A549 (cell line): ENCODE measurements around the gene RAB1B. TPM values are rescaled to one million over a fixed set of nuclear protein-coding genes. Genes with fewer than 3 reads are reported as not detected.
A peak's percentile ranks its signal among the peaks of the same experiment; 100 is the strongest.

Experiments
- ATAC-seq, 2 experiments: fragments of 200-7000 bp in 1 of 2; fragments of >200 bp in 1 of 2; cut with Nextera tagmentation in 1 of 2; cut with Tn5 transposase in 1 of 2; 3 replicates each; pipeline versions ENCODE4 v1.8.0 to v1.9.1; 2018 to 2020; ENCODE audit warnings: mild to moderate bottlenecking in 1 of 2, moderate library complexity in 1 of 2
- CTCF ChIA-PET: fragments of 300-600 bp; sonication (Branson Sonifier 250); formaldehyde crosslinking; extraction: SDS; loops from one replicate; lab custom pipeline; 2021; ENCODE audit warnings: antibody characterized with exemption, inconsistent platforms; lab: Yijun Ruan, JAX
- POLR2A ChIA-PET: fragments of 350-600 bp; formaldehyde crosslinking; extraction: SDS; loops from one replicate; lab custom pipeline; 2021; ENCODE audit warnings: antibody characterized with exemption, inconsistent platforms; lab: Yijun Ruan, JAX
- DNase-seq, 2 experiments: peaks; one replicate each; pipeline versions ENCODE4 v3.0.0 to v3.0.0-alpha.2; 2011 to 2016; ENCODE audit warnings: low read depth in 1 of 2, low spot score in 1 of 2
- FAIRE-seq: peaks from 2 replicates; lab custom pipeline; 2011; peaks lifted over from hg19 to GRCh38; lab: Jason Lieb, UNC
- H3K27ac ChIP-seq, 2 experiments: fragments of >200 bp; sonication (Bioruptor Twin); formaldehyde crosslinking; 3 replicates each; pipeline ENCODE4 v1.5.1; 2016 to 2017
- H3K4me1 ChIP-seq: fragments of >200 bp; sonication (Bioruptor Twin); formaldehyde crosslinking; 3 replicates; pipeline ENCODE4 v1.6.1; 2016
- H3K4me2 ChIP-seq: fragments of >200 bp; sonication (Bioruptor Twin); formaldehyde crosslinking; 3 replicates; pipeline ENCODE4 v1.6.1; 2016
- H3K4me3 ChIP-seq: fragments of >200 bp; sonication (Bioruptor Twin); formaldehyde crosslinking; 3 replicates; pipeline ENCODE4 v1.5.1; 2016
- H3K9me3 ChIP-seq: fragments of >200 bp; sonication (Bioruptor Twin); formaldehyde crosslinking; 3 replicates; pipeline ENCODE4 v1.6.1; 2016
- CBX8 ChIP-seq: fragments of 200-600 bp; sonication (generic); IDR thresholded peaks from 2 replicates; pipeline ENCODE4 v1.6.1; 2016
- CHD4 ChIP-seq: fragments of 200-600 bp; sonication (generic); IDR thresholded peaks from 2 replicates; pipeline ENCODE4 v1.6.1; 2016; ENCODE audit warnings: antibody characterized with exemption, mild to moderate bottlenecking, borderline replicate concordance
- EHMT2 ChIP-seq: fragments of 200-600 bp; sonication (generic); IDR thresholded peaks from 2 replicates; pipeline ENCODE4 v1.6.1; 2016; ENCODE audit warnings: antibody characterized with exemption, low read depth, mild to moderate bottlenecking, moderate library complexity
- EP300 ChIP-seq, 2 experiments: fragments of >200 bp; sonication (Bioruptor Twin); formaldehyde crosslinking; IDR thresholded peaks; 2 replicates in 1 of 2; 3 replicates in 1 of 2; pipeline ENCODE4 v1.6.1; 2016 to 2017
- FOXS1 ChIP-seq: fragments of 250-450 bp; sonication (Bioruptor Pico); IDR thresholded peaks from 2 replicates; pipeline ENCODE4 v1.5.0; 2020; ENCODE audit warnings: mild to moderate bottlenecking, moderate library complexity
- HDAC2 ChIP-seq: fragments of 200-600 bp; sonication (generic); IDR thresholded peaks from 2 replicates; pipeline ENCODE4 v1.6.1; 2016
- HEYL ChIP-seq: fragments of 250-450 bp; sonication (Bioruptor Pico); IDR thresholded peaks from 2 replicates; pipeline ENCODE4 v1.8.0; 2021; ENCODE audit warnings: mild to moderate bottlenecking, moderate library complexity
- HOXB13 ChIP-seq: fragments of 250-450 bp; sonication (Bioruptor Pico); IDR thresholded peaks from 2 replicates; pipeline ENCODE4 v1.5.0; 2020; ENCODE audit warnings: low read depth, mild to moderate bottlenecking, moderate library complexity
- JUN ChIP-seq, 2 experiments: fragments of >200 bp; sonication (Bioruptor Twin); formaldehyde crosslinking; IDR thresholded peaks; 2 replicates in 1 of 2; 3 replicates in 1 of 2; pipeline ENCODE4 v1.6.1; 2016 to 2017
- MYC ChIP-seq: IDR thresholded peaks from 2 replicates; pipeline ENCODE4 v1.6.1; 2012; ENCODE audit warnings: mild to moderate bottlenecking, inconsistent platforms, low read length, improper control_type of control experiment, borderline replicate concordance
- PHF8 ChIP-seq: fragments of 200-600 bp; sonication (generic); IDR thresholded peaks from 2 replicates; pipeline ENCODE4 v1.6.1; 2016; ENCODE audit warnings: low read depth, mild to moderate bottlenecking, antibody characterized with exemption, moderate library complexity, borderline replicate concordance
- RCOR1 ChIP-seq: fragments of 150-350 bp; IDR thresholded peaks from 2 replicates; pipeline ENCODE4 v1.6.1; 2014; ENCODE audit warnings: antibody characterized with exemption, low read length, low read depth
- RNF2 ChIP-seq: fragments of 200-600 bp; sonication (generic); IDR thresholded peaks from 2 replicates; pipeline ENCODE4 v1.6.1; 2016; ENCODE audit warnings: low read depth, mild to moderate bottlenecking, antibody characterized with exemption, moderate library complexity, borderline replicate concordance
- TP53 ChIP-seq: fragments of 250-450 bp; sonication (Bioruptor Pico); IDR thresholded peaks from 2 replicates; pipeline ENCODE4 v1.5.0; 2021; ENCODE audit warnings: mild to moderate bottlenecking, moderate library complexity
- ZFP36 ChIP-seq: fragments of 450-650 bp; IDR thresholded peaks from 2 replicates; pipeline ENCODE4 v1.6.1; 2014; ENCODE audit warnings: borderline replicate concordance; ENCODE audit not compliant: partially characterized antibody
- ZSCAN20 ChIP-seq: fragments of 250-450 bp; sonication (Bioruptor Pico); IDR thresholded peaks from 2 replicates; pipeline ENCODE4 v1.8.0; 2022; ENCODE audit warnings: mild to moderate bottlenecking, moderate library complexity
- WGBS: methylation state at CpG from one replicate; pipeline ENCODE4 v1.1.6; 2017; ENCODE audit errors: missing lambda C conversion rate; 5-methylcytosine and 5-hydroxymethylcytosine counted together
- polyA plus RNA-seq, 4 experiments: library from polyadenylated mRNA; depleted of rRNA in 3 of 4; stranded (reverse); fragments of >200 nt; fragmentation: RNase III in 1 of 4; extraction: RNeasy Plus Mini Kit Qiagen cat#74134 plus additional on column Dnase treatment in 1 of 4; gene quantifications; 2 replicates in 3 of 4; 3 replicates in 1 of 4; pipeline ENCODE4 v1.2.3, GENCODE V29; 2011 to 2017
- TF ChIP-seq, protein P1 (sequence below): IDR thresholded peaks from 2 replicates; pipeline ENCODE4 v1.6.1; 2012
- TF ChIP-seq, protein P2 (sequence below): fragments of 250-450 bp; sonication (Bioruptor Pico); IDR thresholded peaks from 2 replicates; pipeline ENCODE4 v1.5.0; 2020; ENCODE audit warnings: low read depth, mild to moderate bottlenecking, moderate library complexity
- TF ChIP-seq, protein P3 (sequence below): fragments of 200-600 bp; sonication (generic); IDR thresholded peaks from 2 replicates; pipeline ENCODE4 v1.6.1; 2016; ENCODE audit warnings: antibody characterized with exemption, mild to moderate bottlenecking, moderate library complexity
- TF ChIP-seq, protein P4 (sequence below): fragments of 450-650 bp; IDR thresholded peaks from 2 replicates; pipeline ENCODE4 v1.6.1; 2014; ENCODE audit warnings: antibody characterized with exemption
- TF ChIP-seq, protein P5 (sequence below): fragments of >200 bp; sonication (Bioruptor Twin); formaldehyde crosslinking; IDR thresholded peaks from 3 replicates; pipeline ENCODE4 v1.6.1; 2016

The RAB1B gene
- polyA plus RNA-seq, 2 of the 4 experiments (the other 2 are of a cell fraction), result 87.8 to 147 TPM

DNA sequence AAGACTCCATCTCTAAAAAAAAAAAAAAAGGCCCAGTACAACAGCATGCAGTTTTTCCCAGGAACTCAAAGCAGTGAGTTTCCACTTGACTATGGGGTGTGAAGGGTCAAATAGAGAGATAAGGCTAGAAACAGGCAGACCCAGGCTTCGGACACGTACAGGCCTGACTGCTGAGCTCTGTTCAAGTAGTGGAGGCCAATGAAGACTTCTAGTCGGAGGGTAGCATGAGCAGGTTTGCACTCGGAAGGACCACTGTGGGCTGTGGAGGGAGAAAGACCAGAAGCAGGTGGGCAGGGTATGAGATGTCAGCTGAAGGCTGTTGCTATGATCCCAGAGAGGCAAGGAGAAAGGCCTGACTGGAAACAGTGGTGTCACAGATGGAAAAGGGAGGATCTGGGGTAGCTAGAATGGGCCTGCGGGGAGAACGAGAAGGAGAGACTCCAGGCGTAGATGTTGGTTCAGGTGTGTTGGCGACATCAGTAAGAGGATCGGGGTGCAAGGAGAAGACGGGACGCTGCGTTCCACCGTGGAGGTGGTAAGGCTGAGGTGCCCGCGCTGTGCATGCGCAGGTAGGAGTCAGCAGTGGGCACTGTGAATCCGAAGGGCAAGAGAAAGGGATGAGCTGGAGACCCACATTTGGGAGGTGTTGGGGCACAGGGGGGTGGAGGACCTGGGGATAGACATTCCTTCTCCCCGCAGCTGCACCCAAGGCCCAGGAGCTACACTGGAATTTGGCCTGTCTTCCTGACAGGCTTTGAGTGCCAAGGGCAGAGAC, 49.4 kb upstream of the RAB1B start:
- Histone ChIP-seq H3K9me3 (no peaks in the 10 kb centered on the region), H3K4me2 (no peak overlapping the region), H3K4me1 (peaks cover 14% of the 10 kb centered on the region; the same call in 1 of the 3 replicates), H3K27ac (no peak overlapping the region), H3K4me3 (no peak overlapping the region)
- FAIRE-seq (no peak), ATAC-seq (no peak), DNase-seq (no peak)
- POLR2A ChIA-PET, result no interaction called here
- CTCF ChIA-PET, result interaction anchor here (0.6 to 6.3 kb wide), 7 partner anchors 11 to 155 kb away, joined by 3 to 72 read pairs (median 4); no protein-coding TSS in a partner anchor
- TF ChIP-seq, protein P1, sequence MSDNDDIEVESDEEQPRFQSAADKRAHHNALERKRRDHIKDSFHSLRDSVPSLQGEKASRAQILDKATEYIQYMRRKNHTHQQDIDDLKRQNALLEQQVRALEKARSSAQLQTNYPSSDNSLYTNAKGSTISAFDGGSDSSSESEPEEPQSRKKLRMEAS, result no peak
- TF ChIP-seq FOXS1 (CRISPR knock-in tag) (no peak), ZSCAN20 (CRISPR knock-in tag) (no peak), ZFP36 (no peak), CHD4 (no peak), HDAC2 (no peak)
- TF ChIP-seq, protein P2, sequence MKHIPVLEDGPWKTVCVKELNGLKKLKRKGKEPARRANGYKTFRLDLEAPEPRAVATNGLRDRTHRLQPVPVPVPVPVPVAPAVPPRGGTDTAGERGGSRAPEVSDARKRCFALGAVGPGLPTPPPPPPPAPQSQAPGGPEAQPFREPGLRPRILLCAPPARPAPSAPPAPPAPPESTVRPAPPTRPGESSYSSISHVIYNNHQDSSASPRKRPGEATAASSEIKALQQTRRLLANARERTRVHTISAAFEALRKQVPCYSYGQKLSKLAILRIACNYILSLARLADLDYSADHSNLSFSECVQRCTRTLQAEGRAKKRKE (CRISPR knock-in tag), result no peak
- 92% methylated on average over 18 of the region's 18 CpGs for WGBS

DNA sequence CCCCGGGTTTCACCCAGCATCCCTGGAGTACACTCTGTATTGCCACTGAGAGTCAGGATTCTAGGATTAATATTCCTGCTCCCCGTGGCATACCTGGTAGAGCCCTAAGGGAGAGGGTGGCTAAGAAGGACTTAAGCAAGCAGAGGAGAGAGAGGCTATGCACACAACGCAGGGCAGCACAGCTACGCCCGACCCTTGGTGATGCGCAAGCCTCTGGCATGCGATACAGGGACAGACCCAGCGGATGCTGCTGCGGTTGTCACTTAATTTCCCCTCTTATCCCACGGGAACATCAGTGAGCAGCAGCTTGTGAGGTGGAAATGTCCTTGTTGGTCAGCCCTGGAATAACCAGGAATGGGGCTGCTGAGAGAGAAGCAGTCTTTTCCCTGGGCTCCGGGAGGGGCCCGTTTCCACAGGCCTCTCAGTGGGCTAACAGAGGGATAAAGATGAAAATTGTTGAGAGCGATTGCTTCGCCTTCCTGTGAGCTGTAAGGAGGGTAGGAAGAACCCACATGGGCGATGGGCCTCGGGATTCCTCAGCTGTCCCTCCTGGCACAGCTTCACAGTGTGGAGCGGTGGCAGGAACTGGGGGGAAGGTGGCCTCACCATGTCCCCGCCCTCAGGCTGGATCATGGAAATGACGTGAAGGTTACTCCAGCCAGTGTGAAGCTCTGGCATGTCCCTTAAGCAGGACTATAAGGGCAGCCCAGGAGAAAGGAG, 48.4 kb upstream of the RAB1B start:
- Histone ChIP-seq H3K4me2 (no peak overlapping the region), H3K27ac (no peak overlapping the region), H3K9me3 (no peaks in the 10 kb centered on the region), H3K4me1 (peaks cover 14% of the 10 kb centered on the region; the same call in 1 of the 3 replicates), H3K4me3 (no peak overlapping the region)
- CTCF ChIA-PET, result interaction anchor here (1.0 to 6.3 kb wide), 5 partner anchors 12 to 84 kb away, joined by 3 to 72 read pairs (median 4); no protein-coding TSS in a partner anchor
- ATAC-seq (0 out of 6 replicates have a peak, but pooled peaks of 1 of the 2 experiments have one; percentile 11), DNase-seq (no peak), FAIRE-seq (no peak)
- no peak for TF ChIP-seq RNF2
- TF ChIP-seq, protein P1, result no peak
- TF ChIP-seq CBX8, result no peak
- TF ChIP-seq JUN (IDR thresholded peaks at IDR 0.05), result no peak
- no peak for TF ChIP-seq PHF8
- POLR2A ChIA-PET, result no interaction called here
- 94% methylated on average over 19 of the region's 19 CpGs for WGBS

DNA sequence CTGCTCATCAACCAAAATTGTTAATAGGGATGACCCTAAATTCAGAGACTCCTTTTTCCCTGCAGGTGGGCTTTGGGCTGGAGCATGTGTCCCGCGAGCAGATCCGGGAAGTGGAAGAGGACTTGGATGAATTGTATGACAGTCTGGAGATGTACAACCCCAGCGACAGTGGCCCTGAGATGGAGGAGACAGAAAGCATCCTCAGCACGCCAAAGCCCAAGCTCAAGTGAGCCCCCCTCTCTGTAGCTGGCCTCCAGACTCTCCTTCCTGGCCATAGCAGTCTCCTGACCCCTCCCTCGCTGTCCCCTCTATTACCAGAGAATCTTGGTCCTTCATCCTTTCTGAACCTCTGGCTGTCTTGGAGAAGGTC, 47.9 kb upstream of the RAB1B start:
- CTCF ChIA-PET, result interaction anchor here (1.0 to 6.3 kb wide), 5 partner anchors 20 to 152 kb away, joined by 3 to 72 read pairs (median 12); no protein-coding TSS in a partner anchor
- TF ChIP-seq, protein P3, sequence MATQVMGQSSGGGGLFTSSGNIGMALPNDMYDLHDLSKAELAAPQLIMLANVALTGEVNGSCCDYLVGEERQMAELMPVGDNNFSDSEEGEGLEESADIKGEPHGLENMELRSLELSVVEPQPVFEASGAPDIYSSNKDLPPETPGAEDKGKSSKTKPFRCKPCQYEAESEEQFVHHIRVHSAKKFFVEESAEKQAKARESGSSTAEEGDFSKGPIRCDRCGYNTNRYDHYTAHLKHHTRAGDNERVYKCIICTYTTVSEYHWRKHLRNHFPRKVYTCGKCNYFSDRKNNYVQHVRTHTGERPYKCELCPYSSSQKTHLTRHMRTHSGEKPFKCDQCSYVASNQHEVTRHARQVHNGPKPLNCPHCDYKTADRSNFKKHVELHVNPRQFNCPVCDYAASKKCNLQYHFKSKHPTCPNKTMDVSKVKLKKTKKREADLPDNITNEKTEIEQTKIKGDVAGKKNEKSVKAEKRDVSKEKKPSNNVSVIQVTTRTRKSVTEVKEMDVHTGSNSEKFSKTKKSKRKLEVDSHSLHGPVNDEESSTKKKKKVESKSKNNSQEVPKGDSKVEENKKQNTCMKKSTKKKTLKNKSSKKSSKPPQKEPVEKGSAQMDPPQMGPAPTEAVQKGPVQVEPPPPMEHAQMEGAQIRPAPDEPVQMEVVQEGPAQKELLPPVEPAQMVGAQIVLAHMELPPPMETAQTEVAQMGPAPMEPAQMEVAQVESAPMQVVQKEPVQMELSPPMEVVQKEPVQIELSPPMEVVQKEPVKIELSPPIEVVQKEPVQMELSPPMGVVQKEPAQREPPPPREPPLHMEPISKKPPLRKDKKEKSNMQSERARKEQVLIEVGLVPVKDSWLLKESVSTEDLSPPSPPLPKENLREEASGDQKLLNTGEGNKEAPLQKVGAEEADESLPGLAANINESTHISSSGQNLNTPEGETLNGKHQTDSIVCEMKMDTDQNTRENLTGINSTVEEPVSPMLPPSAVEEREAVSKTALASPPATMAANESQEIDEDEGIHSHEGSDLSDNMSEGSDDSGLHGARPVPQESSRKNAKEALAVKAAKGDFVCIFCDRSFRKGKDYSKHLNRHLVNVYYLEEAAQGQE, result no peak
- TF ChIP-seq HEYL (CRISPR knock-in tag), result no peak
- no peak for TF ChIP-seq RCOR1
- TF ChIP-seq TP53 (CRISPR knock-in tag), result no peak
- TF ChIP-seq, protein P2 (CRISPR knock-in tag), result no peak
- TF ChIP-seq, protein P4, sequence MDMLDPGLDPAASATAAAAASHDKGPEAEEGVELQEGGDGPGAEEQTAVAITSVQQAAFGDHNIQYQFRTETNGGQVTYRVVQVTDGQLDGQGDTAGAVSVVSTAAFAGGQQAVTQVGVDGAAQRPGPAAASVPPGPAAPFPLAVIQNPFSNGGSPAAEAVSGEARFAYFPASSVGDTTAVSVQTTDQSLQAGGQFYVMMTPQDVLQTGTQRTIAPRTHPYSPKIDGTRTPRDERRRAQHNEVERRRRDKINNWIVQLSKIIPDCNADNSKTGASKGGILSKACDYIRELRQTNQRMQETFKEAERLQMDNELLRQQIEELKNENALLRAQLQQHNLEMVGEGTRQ, result no peak
- TF ChIP-seq, protein P5, sequence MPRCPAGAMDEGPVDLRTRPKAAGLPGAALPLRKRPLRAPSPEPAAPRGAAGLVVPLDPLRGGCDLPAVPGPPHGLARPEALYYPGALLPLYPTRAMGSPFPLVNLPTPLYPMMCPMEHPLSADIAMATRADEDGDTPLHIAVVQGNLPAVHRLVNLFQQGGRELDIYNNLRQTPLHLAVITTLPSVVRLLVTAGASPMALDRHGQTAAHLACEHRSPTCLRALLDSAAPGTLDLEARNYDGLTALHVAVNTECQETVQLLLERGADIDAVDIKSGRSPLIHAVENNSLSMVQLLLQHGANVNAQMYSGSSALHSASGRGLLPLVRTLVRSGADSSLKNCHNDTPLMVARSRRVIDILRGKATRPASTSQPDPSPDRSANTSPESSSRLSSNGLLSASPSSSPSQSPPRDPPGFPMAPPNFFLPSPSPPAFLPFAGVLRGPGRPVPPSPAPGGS, result no peak
- no peak for TF ChIP-seq FOXS1 (CRISPR knock-in tag)
- no peak for TF ChIP-seq MYC
- TF ChIP-seq EP300 (IDR thresholded peaks at IDR 0.05), result no peak
- no peak for TF ChIP-seq PHF8
- no peak for TF ChIP-seq CBX8
- TF ChIP-seq EHMT2, result no peak
- no peak for TF ChIP-seq HOXB13 (CRISPR knock-in tag)

More for the DNA sequence above, 47.9 kb upstream of the RAB1B start:
- Histone ChIP-seq H3K4me3 (no peak overlapping the region), H3K27ac (no peak overlapping the region), H3K4me2 (no peak overlapping the region), H3K9me3 (no peaks in the 10 kb centered on the region), H3K4me1 (peaks cover 14% of the 10 kb centered on the region; the same call in 1 of the 3 replicates)
- FAIRE-seq (no peak), DNase-seq (no peak), ATAC-seq (no peak)
- WGBS, result 92% methylated on average over 6 of the region's 6 CpGs
- POLR2A ChIA-PET, result interaction anchor here (0.6 kb wide), 1 partner anchor 362 kb away, joined by 3 read pairs; no protein-coding TSS in a partner anchor
